ENCODE measurements around the gene OR1L8.

OR1L8 gene

DNA sequence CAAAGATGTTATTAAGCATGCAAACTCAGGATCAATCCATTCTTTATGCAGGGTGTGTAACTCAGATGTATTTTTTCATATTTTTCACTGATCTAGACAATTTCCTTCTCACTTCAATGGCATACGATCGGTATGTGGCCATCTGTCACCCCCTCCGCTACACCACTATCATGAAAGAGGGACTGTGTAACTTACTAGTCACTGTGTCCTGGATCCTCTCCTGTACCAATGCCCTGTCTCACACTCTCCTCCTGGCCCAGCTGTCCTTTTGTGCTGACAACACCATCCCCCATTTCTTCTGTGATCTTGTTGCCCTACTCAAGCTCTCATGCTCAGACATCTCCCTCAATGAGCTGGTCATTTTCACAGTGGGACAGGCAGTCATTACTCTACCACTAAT is 63.8 kb downstream of the OR1L8 start:
- ChIA-PET CTCF (interaction anchor here (1.0 kb wide), 1 partner anchor 22 kb away, joined by 3 read pairs; no protein-coding TSS in a partner anchor), POLR2A (no interaction called here)
- DNase-seq (ENCODE audit: extremely low spot score): no peak
- TF ChIP-seq, protein P1, sequence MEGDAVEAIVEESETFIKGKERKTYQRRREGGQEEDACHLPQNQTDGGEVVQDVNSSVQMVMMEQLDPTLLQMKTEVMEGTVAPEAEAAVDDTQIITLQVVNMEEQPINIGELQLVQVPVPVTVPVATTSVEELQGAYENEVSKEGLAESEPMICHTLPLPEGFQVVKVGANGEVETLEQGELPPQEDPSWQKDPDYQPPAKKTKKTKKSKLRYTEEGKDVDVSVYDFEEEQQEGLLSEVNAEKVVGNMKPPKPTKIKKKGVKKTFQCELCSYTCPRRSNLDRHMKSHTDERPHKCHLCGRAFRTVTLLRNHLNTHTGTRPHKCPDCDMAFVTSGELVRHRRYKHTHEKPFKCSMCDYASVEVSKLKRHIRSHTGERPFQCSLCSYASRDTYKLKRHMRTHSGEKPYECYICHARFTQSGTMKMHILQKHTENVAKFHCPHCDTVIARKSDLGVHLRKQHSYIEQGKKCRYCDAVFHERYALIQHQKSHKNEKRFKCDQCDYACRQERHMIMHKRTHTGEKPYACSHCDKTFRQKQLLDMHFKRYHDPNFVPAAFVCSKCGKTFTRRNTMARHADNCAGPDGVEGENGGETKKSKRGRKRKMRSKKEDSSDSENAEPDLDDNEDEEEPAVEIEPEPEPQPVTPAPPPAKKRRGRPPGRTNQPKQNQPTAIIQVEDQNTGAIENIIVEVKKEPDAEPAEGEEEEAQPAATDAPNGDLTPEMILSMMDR (IDR thresholded peaks at IDR 0.05; ENCODE audit: control extremely low read depth, extremely low read depth, low read depth, missing control alignments): no peak

DNA sequence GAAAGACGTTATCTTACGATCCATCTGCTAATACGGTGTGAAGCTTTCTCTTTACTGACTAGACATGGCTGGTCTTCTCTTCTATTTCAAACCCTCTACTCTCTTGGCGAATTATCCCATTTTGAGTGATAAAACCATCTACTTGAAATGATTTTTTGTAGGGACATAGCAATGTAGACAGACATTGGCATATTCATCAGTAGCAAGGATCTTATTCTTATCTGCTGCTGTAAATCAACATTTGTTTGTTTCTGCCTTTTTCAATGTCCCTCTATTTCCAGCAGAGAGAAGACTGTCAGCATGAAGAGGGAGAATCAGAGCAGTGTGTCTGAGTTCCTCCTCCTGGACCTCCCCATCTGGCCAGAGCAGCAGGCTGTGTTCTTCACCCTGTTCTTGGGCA is 64.3 kb downstream of the OR1L8 start, which contains the start of gene OR1J4:
OR1J4 (plus strand) TSS at position 301 of the 400 bp plus-strand sequence; CDS start at position 301, 0 bp downstream.
- TF ChIP-seq, protein P1 (IDR thresholded peaks at IDR 0.05; ENCODE audit: control extremely low read depth, extremely low read depth, low read depth, missing control alignments): no peak
- DNase-seq (ENCODE audit: extremely low spot score): no peak
- CTCF ChIA-PET: interaction anchor here (1.0 to 1.9 kb wide), 2 partner anchors 23 kb away, joined by 3 to 4 read pairs; no protein-coding TSS in a partner anchor
- POLR2A ChIA-PET: no interaction called here

DNA sequence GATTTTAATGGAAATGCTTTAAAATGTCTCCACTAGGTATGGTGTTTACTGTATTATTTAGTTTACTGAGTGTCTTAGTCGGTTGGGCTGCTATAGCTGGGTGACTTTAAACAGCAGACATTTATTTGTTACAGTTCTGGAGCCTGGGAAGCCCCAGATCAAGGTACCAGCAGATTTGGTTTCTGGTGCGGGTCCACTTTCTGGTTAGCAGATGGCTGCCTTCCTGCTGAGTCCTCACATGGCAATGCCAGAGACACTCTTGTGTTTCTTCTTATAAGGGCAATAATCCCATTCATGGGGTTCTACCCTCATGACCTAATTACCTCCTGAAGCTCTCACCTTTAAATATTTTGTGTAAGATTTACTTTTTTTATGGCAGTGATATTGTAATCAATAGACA is 65.0 kb downstream of the OR1L8 start:
- DNase-seq (ENCODE audit: extremely low spot score): no peak
- ChIA-PET CTCF (interaction anchor here (1.9 kb wide), 1 partner anchor 23 kb away, joined by 4 read pairs; no protein-coding TSS in a partner anchor), POLR2A (no interaction called here)
- TF ChIP-seq, protein P1 (IDR thresholded peaks at IDR 0.05; ENCODE audit: control extremely low read depth, extremely low read depth, low read depth, missing control alignments): no peak

Data from GM10248 (cell line).